ENCODE measurements around the gene REL.

Gene REL

DNA sequence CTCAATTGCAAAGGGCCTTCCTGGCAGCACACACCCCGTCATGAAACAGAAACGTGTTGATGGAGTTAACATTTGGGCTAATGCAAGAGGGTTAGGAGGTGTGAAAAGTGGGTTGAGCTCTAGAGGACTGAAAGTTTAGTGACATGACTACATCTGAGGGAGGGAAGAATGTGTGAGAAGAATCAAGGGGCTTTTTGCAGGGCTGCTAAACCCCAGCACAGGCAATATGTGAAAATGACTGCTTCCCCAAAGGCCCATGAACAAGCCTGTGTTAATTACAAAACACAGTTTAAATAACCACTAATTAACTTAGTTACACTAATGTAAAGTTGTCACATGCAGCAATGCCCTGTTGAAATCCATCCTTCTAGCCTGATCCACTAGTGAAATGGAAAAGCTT is 72.8 kb downstream of the REL start:
- ChIA-PET CTCF (no interaction called here), POLR2A (ENCODE audit: low non-redundant PET) (no interaction called here)
- TF ChIP-seq, protein P1, sequence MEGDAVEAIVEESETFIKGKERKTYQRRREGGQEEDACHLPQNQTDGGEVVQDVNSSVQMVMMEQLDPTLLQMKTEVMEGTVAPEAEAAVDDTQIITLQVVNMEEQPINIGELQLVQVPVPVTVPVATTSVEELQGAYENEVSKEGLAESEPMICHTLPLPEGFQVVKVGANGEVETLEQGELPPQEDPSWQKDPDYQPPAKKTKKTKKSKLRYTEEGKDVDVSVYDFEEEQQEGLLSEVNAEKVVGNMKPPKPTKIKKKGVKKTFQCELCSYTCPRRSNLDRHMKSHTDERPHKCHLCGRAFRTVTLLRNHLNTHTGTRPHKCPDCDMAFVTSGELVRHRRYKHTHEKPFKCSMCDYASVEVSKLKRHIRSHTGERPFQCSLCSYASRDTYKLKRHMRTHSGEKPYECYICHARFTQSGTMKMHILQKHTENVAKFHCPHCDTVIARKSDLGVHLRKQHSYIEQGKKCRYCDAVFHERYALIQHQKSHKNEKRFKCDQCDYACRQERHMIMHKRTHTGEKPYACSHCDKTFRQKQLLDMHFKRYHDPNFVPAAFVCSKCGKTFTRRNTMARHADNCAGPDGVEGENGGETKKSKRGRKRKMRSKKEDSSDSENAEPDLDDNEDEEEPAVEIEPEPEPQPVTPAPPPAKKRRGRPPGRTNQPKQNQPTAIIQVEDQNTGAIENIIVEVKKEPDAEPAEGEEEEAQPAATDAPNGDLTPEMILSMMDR (conservative IDR thresholded peaks at IDR 0.05; ENCODE audit: low read depth), result no peak
- no peak overlapping the region for H3K27ac ChIP-seq
- DNase-seq (ENCODE audit: low spot score), result no peak

DNA sequence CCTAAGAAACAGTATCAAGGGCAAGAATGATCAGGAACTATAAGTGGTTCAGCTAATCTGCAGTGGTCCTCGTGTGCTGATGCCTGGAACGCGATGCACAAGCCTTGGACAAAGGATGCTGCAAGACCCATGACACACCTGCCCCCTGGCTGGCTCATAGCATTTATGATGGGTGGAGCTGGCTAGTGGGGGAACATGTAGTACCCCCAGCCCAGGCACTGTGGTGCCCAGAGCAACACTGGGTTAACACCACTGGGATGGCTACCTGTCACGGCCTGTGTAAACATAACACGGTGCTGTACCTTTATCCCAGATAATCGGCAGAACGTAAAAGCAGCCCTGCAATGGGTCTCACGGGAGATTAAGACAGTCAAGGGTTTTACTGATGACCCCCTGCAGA is 75.8 kb downstream of the REL start:
- POLR2A ChIA-PET (ENCODE audit: low non-redundant PET), result no interaction called here
- TF ChIP-seq, protein P1 (conservative IDR thresholded peaks at IDR 0.05; ENCODE audit: low read depth), result no peak

DNA sequence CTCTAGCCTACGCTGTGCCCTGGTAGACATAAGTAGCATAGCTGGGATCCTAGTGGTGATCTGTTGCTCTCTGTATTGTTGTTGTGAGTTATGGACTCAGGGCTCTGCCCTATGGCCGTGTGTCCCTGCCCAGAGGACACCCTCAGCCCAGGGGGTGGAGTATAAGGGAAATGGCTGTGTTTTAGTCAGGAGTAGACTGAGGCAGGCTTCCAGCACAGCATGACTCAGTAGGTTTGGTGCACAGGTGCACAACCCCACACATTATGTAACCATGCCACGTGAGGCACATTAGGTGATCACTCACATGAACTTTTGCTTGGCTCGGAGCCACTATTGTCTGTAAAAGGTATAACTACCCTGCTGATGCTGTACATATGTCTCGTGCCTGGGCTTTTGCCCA is 76.3 kb downstream of the REL start:
- H3K27ac ChIP-seq, result peak overlapping the region; percentile 98
- TF ChIP-seq, protein P1 (conservative IDR thresholded peaks at IDR 0.05; ENCODE audit: low read depth), result no peak
- POLR2A ChIA-PET (ENCODE audit: low non-redundant PET), result no interaction called here
- CTCF ChIA-PET, result interaction anchor here (0.7 kb wide), 1 partner anchor 46 kb away, joined by 3 read pairs; no protein-coding TSS in a partner anchor
- no peak for DNase-seq (ENCODE audit: low spot score)

More for the DNA sequence above, 75.8 kb downstream of the REL start:
- DNase-seq (ENCODE audit: low spot score), result no peak
- CTCF ChIA-PET, result no interaction called here
- H3K27ac ChIP-seq, result peak overlapping the region; percentile 98

DNA sequence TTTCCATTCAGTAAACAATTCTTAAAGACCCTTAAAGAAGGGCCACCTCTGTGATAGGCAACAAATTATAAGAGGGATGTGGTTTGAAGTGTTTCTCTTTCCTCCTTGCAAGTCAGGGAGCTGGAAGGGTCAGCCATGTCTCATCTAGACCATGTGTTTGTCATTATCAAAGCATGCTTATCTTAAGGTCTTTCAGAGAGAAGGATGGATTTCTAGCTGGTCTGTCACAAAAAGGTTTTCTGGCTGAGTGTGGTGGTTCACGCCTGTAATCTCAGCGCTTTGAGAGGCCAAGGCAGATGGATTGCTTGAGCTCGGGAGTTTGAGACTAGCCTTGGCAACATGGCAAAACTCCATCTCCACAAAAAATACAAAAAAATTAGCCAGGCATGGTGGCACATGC is 77.0 kb downstream of the REL start:
- DNase-seq (ENCODE audit: low spot score), result no peak
- ChIA-PET POLR2A (ENCODE audit: low non-redundant PET) (no interaction called here), CTCF (interaction anchor here (0.7 kb wide), 1 partner anchor 45 kb away, joined by 3 read pairs; no protein-coding TSS in a partner anchor)
- H3K27ac ChIP-seq, result peak overlapping the region; percentile 98
- TF ChIP-seq, protein P1 (conservative IDR thresholded peaks at IDR 0.05; ENCODE audit: low read depth), result no peak

DNA sequence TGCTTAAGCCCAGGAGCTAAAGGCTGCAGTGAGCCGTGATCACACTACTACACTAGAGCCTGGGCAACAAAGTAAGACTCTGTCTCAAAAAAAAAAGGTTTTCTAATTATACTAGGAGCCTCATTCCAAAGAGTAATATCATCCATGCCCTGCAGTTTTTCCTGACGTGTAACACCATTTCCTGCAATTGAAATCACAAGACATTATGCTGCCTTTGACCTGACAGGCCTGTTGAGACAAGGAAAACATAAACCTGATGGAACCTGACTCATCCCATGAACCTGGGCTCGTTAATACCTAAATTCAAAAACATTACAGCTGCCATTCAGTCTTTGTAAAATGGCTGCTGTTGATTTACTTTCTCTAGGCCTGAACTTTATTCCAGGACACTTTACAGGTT is 77.4 kb downstream of the REL start:
- POLR2A ChIA-PET (ENCODE audit: low non-redundant PET), result interaction anchor here (0.6 kb wide), 1 partner anchor 75 kb away, joined by 4 read pairs; no protein-coding TSS in a partner anchor
- peak overlapping the region; percentile 98 for H3K27ac ChIP-seq
- CTCF ChIA-PET, result no interaction called here
- TF ChIP-seq, protein P1 (conservative IDR thresholded peaks at IDR 0.05; ENCODE audit: low read depth), result no peak
- DNase-seq (ENCODE audit: low spot score), result peak; percentile 80

DNA sequence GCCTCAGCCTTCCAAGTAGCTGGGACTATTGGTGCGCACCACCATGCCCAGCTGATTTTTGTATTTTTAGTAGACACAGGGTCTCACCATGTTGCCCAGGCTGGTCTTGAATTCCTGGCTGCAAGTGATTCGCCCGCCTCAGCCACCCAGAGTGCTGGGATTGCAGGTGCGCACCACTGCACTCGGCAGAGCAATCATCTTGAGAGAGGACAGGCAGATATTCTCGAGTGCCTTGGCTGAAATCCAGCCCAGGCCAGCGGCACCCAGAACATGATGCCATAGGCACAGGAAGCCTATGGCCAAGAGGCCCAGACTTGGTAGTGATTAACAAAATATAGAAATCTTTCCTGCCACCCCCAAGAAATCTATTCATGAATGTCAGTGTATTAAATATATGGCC is 78.1 kb downstream of the REL start:
- POLR2A ChIA-PET (ENCODE audit: low non-redundant PET), result interaction anchor here (0.6 kb wide), 1 partner anchor 75 kb away, joined by 4 read pairs; no protein-coding TSS in a partner anchor
- CTCF ChIA-PET, result interaction anchor here (0.6 kb wide), 1 partner anchor 635 kb away, joined by 5 read pairs; no protein-coding TSS in a partner anchor

More for the DNA sequence above, 78.1 kb downstream of the REL start:
- TF ChIP-seq, protein P1 (conservative IDR thresholded peaks at IDR 0.05; ENCODE audit: low read depth), result no peak
- peak overlapping the region; percentile 98 for H3K27ac ChIP-seq
- DNase-seq (ENCODE audit: low spot score), result no peak

Data from RWPE1 (cell line).